ENCODE results near the gene PRCC. TPM values are rescaled to one million over a fixed set of nuclear protein-coding genes. Genes with fewer than 3 reads are reported as not detected.
A peak's percentile ranks its signal among the peaks of the same experiment; 100 is the strongest.
"Not testable (repeated sequence)": the region's sequence is repeated elsewhere in the genome, so short reads cannot be mapped to it uniquely, and the experiment has no call there.

PRCC gene
- polyA plus RNA-seq, 4 donors: 107 to 140 (median 125) TPM

DNA sequence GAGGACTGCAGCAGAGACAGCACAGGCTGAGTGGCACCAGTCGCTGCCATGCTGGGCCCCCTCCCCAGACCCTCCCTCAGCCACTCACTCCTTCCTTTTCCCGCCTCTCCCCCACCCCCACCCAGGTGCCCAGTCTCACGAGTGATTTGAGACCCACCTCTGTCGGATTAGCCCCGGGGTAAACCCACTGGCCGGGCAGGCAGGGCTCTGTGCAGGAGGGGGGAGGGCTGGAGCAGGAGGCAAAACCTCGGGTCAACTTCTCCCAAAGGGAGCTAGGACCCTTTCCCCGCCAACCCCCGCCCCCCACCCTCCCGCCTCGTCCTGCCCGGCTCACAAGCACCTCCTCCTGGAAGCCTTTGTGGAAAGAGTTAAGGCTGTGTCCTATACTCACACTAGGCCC is 23.0 kb upstream of the PRCC start:
- DNase-seq (ENCODE audit: low read depth in 4 of 4, low spot score in 3 of 4): no peak

DNA sequence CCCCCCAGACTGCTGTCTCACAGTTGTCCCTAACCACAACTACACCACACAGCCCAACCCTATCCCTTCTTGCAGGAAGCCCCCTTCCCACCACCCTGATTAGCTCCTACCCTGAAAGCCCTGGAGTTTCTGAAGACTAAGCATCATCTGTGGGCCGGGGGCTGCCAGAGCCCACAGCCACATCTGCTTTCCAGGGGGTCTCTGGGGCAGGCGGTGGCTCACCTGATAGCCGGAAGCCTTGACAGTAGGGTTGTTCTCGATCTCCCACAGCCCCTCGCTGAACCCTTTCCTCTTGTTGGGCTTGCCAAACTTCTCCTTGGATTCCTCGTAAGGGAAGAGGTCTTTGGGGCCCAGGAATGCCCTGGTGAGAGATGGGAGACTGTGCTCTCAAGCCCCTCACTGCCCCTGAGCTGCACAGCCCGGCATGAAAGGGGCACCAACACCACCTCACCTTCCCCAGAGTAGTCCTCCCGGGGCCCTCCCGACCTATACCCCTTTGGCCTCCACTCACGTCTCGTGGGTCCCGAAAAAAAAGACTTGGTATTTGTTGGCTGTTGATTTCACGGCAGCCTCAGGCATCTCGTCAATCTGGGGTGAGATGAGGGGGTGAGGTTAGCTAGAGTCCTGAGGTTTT is 22.4 kb upstream of the PRCC start:
- DNase-seq (ENCODE audit: low read depth in 4 of 4, low spot score in 3 of 4): no peak

DNA sequence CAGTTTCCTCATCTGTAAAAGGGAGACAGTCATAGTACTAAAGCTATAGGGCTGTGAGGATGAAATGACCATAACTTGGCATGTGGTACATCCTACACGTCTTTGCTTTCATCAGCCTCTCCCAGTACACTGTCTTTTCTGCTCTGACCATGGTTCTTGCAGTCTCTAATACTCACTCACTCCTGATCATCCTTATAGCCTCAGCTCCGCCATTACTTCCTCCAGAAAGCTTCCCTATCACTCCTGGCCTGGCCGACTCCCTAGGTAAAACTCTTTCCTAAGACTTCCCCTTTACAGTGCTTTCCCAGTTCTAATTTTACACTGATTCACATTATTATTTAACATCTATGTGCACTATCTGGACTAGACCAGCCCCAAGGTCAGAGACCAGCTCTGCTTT is 21.5 kb upstream of the PRCC start:
- no peak for DNase-seq (ENCODE audit: low read depth in 4 of 4, low spot score in 3 of 4)

DNA sequence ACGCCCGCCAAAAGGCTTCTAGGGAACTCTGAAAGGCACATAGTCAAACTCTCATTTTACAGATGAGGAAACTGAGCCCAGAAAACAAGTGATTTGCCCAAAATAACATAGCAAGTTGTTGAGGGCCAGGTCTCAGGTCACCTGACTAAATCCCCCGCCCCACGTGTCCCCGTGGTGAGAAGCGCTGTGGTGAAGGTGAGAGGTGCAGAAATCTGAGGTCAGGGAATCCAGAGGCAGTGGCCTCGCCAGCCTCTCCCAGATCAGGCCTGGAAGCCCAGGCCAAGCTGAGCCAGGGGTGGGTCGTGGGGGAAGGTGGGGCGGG is 21.0 kb upstream of the PRCC start:
- no peak for DNase-seq (ENCODE audit: low read depth in 4 of 4, low spot score in 3 of 4)

DNA sequence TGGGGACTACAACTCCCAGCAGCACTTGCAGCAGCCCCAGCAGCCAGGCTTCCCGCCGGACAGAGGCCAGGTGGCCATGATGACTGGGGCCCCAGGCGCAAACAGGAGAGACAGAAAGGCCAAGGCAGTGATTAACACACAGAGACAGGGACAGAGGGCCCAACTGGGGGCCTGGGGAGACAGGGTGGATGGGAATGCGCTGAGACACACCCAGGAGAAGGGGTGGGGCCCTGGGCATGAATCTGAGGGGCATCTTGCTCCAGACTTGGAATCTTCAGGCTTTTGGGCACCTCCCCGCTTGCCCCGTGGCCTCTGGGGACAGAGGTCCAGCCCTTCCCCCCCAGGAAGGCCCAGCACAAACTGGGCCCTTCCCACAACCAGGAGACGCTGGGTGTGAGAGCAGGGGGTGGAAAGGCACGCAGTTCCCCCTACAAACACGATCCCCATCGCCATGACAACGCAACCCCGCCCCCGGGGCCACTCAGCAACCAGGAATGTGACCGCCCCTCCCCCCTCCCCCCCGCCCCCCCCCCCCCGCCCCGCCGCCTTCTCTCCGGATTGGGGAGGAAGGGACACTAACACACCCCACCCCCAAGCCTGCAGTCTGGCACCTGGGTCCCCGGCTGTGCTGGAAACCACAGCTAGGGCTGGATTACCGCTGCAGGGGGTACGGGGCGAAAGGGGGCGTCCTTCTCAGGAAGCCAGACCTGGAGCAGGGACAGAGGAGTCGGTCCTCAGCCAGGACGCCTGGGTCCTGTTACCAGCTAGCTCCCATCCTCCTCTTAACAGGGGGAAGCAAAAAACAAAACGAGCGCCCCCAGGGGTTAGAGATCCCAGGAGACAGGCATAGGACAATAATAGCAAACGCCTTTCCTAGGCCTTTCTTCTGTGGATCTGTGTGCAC is 20.4 kb upstream of the PRCC start:
- peak in 1 of 4 donors; percentile 78 for DNase-seq (ENCODE audit: low read depth in 4 of 4, low spot score in 3 of 4)

DNA sequence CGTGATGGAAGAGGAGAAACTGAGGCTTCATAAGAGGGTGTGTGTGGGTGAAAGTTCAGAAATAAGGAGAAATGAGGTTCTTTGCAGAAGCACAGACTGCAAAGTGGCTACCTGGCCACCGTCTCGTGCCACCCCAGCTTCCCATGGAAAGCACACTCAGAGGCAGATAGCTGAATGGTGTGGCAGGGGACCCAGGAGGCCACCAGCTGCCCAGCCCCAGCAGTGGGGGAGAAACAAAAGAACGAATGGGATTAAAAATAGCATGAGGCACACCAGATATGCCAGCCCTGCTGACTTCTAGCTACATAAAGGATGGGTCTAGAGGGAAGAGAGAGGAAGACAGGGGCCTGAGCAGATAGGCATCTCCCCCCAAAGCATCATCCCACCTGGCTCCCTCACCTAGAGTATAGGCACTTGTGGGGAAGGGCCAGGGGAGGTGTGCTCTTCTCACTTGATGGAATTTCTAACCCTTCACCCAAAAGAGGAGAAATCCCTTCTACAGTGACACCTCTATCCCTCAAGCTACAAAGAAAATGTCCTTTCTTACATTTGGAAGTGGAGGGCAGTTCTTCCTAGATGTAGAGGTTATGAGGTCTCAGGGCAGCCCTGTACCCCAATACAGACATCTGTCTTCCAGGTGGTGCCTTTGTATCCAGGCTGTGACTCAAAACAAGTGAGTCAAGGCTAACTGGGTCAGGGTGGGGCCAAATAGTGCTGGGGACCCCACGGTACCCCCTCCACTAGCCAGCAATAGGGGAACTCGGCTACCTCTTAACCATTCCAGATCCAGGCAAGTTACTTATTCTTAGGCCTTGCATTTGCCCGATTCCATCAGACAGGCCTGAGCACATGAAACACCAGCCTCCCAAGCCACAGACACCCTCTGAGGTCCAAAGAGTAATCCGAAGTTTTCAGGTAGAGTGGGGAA is 19.3 kb upstream of the PRCC start:
- DNase-seq (ENCODE audit: low read depth in 4 of 4, low spot score in 3 of 4): no peak

DNA sequence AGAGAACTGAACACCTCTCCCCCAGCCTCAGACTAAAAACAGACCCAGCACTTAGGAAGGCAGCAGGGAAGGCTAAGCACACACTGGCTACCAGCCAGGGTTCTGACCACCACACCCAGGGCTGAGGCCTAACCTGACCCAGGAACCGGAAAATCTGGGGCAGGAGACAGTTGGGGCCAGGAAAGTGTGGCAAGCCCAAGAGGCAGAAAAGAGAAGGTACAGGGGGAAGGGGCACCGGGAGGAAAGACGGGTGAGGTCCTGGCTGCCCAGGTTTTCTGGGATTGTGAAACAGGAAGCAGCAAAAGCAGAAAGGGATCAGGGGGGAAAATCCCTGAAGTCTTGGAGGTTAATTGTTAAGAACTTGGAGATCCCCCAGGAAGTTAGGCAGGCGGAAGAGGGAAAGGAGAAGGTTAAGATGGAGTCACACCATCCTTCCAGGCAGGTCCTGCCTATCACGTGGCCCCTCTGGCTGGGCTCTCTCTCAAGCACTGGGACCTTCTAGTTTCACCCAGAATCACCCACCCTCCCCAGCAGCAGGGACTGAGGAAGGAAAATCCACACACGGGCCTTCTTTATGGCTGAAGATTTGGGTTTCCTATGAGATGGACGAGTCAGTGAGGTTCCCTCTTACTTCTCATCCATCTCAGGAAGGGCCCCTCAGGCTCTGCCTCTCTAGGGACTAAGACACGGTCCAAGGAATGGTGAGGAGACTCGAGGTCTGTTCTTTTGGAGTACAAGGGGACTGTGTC is 18.5 kb upstream of the PRCC start:
- no peak for DNase-seq (ENCODE audit: low read depth in 4 of 4, low spot score in 3 of 4)

DNA sequence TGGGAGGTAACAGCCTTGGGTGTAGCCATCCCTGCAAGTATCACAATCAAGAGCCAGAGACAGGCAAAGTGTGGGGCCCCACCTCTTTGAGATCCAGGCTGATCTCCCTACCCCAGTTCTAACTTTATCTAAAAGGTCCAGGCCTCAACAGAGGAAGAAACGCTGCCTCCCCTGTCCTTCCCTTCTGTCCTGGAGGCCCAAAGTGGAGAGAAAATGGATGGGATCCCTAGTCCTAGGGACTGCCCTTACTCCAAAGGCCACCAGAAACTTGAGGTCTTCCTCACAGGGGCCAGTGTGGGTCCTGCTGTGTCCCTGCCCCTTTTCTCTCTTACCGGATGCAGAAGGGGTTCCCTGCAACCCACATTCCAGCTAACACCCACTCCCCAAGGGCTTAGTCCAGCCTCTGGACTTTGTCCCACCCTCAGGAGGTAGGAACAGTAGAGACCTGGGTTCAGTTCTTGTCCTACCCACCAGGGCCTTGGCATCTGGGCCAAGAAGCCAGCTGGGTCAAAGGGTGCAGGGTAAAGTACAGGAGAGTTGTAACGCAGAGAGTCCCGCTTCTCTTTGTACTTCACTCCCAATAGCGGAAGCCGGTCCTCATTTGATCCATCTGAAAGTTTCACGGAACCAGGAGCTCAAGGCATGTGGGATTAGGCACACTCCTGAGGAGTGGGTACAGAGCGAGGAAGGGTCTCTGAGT is 17.8 kb upstream of the PRCC start:
- no peak for DNase-seq (ENCODE audit: low read depth in 4 of 4, low spot score in 3 of 4)

DNA sequence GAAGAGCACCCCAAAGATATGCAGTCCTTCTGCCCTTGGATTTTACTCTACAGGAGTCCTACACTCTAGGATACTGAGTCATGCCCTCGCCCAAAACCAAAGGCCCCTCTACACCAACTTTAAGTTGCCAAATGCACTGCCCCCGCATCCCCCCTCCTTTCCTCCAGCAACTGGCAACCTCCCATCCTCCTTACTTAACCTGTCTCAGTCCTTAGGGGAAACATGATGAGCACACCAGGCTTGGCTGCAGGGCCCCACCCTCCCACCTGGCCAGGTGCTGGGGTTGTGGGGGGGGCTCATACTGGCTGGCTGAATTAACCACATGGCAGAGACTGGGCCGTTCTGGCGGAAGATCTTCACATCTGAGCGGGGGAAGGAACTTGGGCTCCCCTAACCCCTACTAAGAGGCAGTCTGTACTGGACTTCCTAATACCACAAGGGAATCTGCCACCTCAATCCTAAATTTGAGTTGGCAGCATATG is 17.1 kb upstream of the PRCC start:
- no peak for DNase-seq (ENCODE audit: low read depth in 4 of 4, low spot score in 3 of 4)

DNA sequence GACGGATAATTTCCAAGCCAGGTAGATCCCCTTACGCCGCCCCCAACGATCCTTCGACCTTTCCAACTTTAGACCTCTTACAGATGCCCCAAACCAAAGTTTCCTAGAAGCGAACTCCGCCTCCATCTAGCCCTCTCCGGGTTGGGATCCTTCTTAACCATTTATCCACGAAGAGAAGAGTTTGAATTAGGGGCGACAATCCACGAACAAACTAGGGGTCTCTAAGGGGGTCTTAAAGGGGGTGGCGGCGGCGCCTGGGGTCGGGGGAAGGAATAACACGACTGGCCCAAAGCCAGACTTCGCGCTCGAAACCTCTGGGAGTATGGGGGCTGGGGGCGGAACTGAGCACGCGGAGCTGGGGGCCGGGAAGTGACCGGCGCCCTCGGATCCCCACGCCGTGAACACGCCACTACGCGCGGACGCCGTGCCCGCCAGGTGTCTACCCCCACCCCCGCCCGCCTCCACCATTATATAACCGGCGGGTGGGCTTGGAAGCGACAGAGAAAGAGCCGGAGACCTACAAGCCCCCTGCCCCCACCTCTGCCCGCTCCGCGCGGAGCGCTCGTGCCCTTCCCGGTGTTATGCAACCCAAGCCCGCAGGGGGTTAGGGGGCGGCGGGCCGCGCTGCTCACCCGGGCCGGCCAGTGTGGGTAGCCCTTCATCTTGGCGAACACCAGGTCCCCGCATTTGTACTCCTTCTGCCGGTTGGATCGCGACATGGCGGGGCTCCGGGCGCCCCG is 16.5 kb upstream of the PRCC start:
- DNase-seq (ENCODE audit: low read depth in 4 of 4, low spot score in 3 of 4): no peak

DNA sequence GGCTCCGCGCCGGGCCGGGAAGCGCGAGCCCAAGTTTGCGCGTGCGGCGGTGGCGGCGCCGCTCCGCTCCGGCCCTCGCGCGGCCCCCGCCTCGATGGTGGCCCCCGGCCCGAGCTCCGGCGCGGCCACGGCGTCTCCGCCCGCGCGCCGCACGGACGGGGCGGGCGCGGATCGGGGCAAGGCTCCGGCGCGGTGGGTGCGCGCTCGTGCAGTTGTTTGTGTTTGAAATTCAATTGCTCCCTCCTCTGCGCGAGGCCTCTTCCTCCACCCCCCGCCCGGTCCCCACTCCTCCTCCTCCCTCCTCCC is 15.9 kb upstream of the PRCC start, which contains the start of gene HDGF:
TSS of gene HDGF (minus strand) at position 225 of the 306 bp plus-strand sequence. CDS start 246 bp downstream, outside the sequence.
- no peak for DNase-seq (ENCODE audit: low read depth in 4 of 4, low spot score in 3 of 4)

DNA sequence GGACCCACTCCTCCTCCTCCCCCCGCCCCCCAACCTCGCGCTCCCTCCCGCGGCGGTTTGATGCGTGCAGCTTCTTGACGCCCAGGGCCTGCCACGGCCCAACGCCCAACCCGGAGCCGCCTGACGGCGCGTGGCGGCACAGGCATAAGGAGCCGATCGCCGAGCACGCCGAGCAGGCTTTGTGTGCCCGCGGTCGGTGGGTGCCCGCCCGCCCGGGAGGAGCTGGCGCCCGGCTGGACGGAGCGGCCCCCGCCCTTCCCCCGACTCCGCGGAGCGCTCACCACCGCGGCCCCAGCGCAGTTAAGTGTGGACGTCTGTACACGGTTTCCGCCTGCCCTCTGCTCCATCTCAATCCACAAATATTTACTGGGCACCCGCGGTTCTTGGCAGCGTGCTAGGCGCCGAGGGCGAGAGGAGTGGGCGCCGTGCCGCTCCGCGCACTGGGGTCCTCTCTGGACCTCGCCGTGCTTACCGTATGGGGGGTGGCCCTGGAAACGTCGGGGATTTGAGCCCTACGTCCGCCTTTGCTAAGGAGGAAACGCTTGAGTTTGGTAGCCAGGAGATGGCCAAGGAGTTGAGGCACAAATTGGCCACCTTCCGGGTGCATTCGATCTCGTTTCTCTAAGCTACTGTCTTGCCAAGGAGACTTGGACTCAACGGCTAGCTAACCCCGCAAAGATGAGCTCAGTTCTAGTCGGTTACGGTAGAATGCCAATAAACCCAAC is 15.4 kb upstream of the PRCC start:
- DNase-seq (ENCODE audit: low read depth in 4 of 4, low spot score in 3 of 4): peak; percentile 90 to 95 (median 92)

DNA sequence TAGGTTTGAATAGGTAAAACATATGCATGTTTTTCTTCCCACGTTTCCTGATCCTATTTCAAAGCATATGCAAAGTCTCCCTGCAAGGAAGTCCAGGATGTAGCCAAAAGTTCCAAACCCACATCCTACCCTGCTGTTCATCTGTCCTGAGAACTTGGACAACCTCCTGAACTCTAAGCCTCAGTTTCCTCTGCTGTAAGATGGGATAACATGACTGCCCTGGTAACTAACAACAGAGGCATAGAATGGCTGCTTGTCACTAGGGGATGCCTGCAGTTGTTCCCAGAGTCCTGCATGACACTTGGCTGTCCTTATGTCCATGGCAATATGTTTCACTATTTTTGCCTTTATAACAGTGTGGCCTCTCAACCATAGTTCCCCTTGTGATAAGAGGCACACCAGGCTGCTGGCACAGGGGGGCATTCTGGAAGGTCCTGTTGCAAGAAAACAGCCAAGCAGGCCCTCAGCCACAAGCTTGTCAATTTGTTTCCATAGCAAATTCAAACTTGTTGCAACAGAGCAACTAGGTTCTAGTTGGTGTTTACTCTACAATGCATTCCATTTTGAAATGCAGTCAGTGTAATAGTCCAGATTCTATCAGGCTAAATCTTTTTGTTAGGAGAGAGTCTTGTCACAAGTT is 14.4 kb upstream of the PRCC start:
- no peak for DNase-seq (ENCODE audit: low read depth in 4 of 4, low spot score in 3 of 4)

DNA sequence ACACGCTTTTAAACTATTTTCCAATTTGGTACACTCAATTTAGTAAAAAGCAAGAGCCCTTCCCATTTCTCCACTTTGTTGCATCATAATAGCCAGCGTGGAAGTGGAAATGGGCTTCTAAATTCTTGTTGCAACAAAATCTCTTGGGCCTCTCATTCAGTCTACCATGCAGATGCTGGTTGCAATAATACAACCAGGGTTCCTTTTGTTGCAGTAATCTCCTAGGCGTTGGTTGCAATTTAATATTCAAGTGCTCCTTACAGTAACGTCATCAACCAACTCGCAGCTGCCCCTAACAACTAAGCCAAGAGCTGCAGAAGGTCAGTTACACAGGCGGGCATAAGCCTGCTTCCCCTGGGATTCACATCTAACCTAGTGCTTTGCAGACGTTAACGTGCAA is 13.1 kb upstream of the PRCC start:
- DNase-seq (ENCODE audit: low read depth in 4 of 4, low spot score in 3 of 4): no peak

DNA sequence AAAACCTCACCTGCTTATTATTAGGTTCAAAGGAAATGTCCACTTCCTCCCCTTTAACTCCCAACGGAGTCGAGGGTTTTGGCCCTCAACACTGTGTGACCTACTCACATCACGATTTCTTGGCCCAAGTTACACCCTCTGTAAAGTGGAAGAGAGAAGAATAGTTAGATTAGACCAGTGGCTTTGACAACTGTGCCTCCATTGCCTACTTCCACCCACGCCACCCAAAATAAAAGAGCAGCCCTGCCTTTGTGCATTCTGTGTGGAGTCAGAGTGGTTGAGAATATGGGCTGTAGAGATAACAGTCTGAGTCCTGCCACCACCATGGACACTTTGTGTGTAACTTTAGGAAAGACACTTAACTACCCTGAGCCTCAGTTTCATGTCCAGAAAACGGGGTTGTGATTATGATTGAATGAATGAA is 11.8 kb upstream of the PRCC start:
- DNase-seq (ENCODE audit: low read depth in 4 of 4, low spot score in 3 of 4): no peak

DNA sequence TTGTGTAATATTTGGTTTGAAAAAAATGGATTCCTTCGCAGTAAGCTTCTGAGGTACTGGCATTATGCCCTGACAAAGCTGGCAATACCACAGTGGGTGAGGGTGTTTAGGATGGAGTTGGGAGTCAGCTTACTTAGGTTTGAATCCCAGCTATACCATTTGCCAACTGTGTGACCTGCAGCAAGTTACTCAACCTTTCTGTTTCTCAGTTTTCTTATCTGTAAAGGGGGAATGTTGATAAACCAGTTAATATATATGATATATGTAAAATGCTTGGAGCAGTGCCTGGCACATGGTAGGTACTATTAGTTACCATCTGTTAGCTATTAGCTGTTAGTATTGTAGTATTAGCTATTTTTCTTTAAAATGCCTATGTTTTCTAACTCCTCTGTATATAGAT is 11.0 kb upstream of the PRCC start:
- no peak for DNase-seq (ENCODE audit: low read depth in 4 of 4, low spot score in 3 of 4)

DNA sequence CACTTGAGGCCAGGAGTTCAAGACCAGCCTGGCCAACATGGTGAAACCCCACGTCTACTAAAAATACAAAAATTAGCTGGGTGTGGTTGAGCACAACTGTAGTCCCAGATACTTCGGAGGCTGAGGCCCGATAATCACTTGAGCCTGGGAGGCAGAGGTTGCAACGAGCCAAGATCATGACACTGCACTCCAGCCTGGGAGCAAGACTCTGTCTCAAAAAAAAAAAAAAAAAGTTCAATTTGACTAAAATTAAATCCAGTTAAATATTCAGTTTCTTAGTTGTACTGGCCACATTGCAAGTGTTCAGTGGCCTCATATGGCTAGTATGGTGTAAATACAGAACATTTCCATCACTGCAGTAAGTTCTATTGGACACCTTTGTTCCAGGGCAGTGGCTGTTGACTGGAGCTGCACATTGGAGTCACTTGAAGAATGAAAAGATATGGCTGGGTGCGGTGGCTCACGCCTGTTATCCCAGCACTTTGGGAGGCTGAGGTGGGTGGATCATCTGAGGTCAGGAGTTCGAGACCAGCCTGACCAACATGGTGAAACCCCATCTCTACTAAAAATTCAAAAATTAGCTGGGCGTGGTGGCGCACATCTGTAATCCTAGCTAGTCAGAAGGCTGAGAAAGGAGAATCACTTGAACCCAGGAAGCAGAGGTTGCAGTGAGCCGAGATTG is 9.6 kb upstream of the PRCC start:
- not testable (repeated sequence) for DNase-seq (ENCODE audit: low read depth in 4 of 4, low spot score in 3 of 4)
